HepG2 (cell line): ENCODE results near the gene SLC25A20. TPM values are rescaled to one million over a fixed set of nuclear protein-coding genes. Genes with fewer than 3 reads are reported as not detected.

Source experiments
- AHDC1 ChIP-seq: sonication (generic); formaldehyde crosslinking; IDR thresholded peaks from 2 replicates; pipeline ENCODE4 v1.5.1; 2020; ENCODE audit warnings: mild to moderate bottlenecking, missing genetic modification reagents, borderline replicate concordance
- ARID2 ChIP-seq: sonication (generic); formaldehyde crosslinking; IDR thresholded peaks from 2 replicates; pipeline ENCODE4 v1.8.1; 2022; ENCODE audit warnings: mild to moderate bottlenecking, missing genetic modification reagents, borderline replicate concordance
- FOXO1 ChIP-seq: sonication (generic); formaldehyde crosslinking; IDR thresholded peaks from 2 replicates; pipeline ENCODE4 v1.4.0; 2020; ENCODE audit warnings: missing genetic modification reagents
- GABPA ChIP-seq, 2 experiments: IDR thresholded peaks; 2 replicates each; pipeline ENCODE4 v1.6.1; 2011 to 2016; ENCODE audit warnings: low read depth in 2 of 2, low read length in 1 of 2, missing biosample characterization in 1 of 2, missing genetic modification characterization in 1 of 2
- MBNL3 ChIP-seq: fragments of 250-450 bp; sonication (Bioruptor Pico); conservative IDR thresholded peaks from 2 replicates; pipeline ENCODE4 v1.8.0; 2022; ENCODE audit warnings: mild to moderate bottlenecking, inconsistent platforms
- MTA1 ChIP-seq: sonication (generic); formaldehyde crosslinking; IDR thresholded peaks from 2 replicates; pipeline ENCODE4 v1.4.0; 2020; ENCODE audit warnings: missing genetic modification reagents, mild to moderate bottlenecking, borderline replicate concordance
- REPIN1 ChIP-seq: sonication (generic); formaldehyde crosslinking; IDR thresholded peaks from 2 replicates; pipeline ENCODE4 v1.8.0; 2022; ENCODE audit warnings: missing genetic modification reagents, low read depth, mild to moderate bottlenecking, borderline replicate concordance
- RXRB ChIP-seq: IDR thresholded peaks from 2 replicates; pipeline ENCODE4 v1.6.1; 2016; ENCODE audit warnings: borderline replicate concordance, missing genetic modification reagents, missing compliant biosample characterization
- TMF1 ChIP-seq: sonication (generic); formaldehyde crosslinking; IDR thresholded peaks from 2 replicates; pipeline ENCODE4 v1.8.1; 2022; ENCODE audit warnings: low read depth, missing genetic modification reagents
- ZNF18 ChIP-seq: sonication (generic); formaldehyde crosslinking; IDR thresholded peaks from 2 replicates; pipeline ENCODE4 v1.8.0; 2022; ENCODE audit warnings: mild to moderate bottlenecking, missing genetic modification reagents; ENCODE audit not compliant: insufficient replicate concordance
- ZNF558 ChIP-seq: sonication (generic); formaldehyde crosslinking; IDR thresholded peaks from 2 replicates; pipeline ENCODE4 v1.9.0; 2022; ENCODE audit warnings: mild to moderate bottlenecking, missing genetic modification reagents, borderline replicate concordance
- ZNF574 ChIP-seq: sonication (generic); formaldehyde crosslinking; IDR thresholded peaks from 2 replicates; pipeline ENCODE4 v1.4.0; 2020; ENCODE audit warnings: missing genetic modification reagents
- ZNF639 ChIP-seq: conservative IDR thresholded peaks from 2 replicates; pipeline ENCODE4 v1.6.1; 2018; ENCODE audit warnings: missing genetic modification reagents
- ZNF776 ChIP-seq: sonication (generic); formaldehyde crosslinking; IDR thresholded peaks from 2 replicates; pipeline ENCODE4 v1.4.0; 2020; ENCODE audit warnings: mild to moderate bottlenecking, missing genetic modification reagents
- polyA plus RNA-seq, 8 experiments: library from polyadenylated mRNA; depleted of rRNA in 3 of 8; stranded (reverse) in 7 of 8; unstranded in 1 of 8; fragments of >200 nt; fragmentation: Illumina TruSeq in 4 of 8; extraction: Trizol in 4 of 8; gene quantifications; 2 replicates each; pipeline versions ENCODE4 v1.2.1 to v1.2.3, GENCODE V29; 2011 to 2016; ENCODE audit warnings: low read depth in 4 of 8, missing spikeins in 1 of 8, mixed read lengths in 1 of 8; ENCODE audit not compliant: insufficient read depth in 1 of 8
- total RNA-seq, 5 experiments: library from RNA; depleted of rRNA; stranded (reverse); fragments of >200 nt; fragmentation: Illumina TruSeq; extraction: Trizol; gene quantifications; 2 replicates each; pipeline ENCODE4 v1.2.3, GENCODE V29; 2016; ENCODE audit warnings: low read depth in 1 of 5

SLC25A20 gene
- total and polyA plus RNA-seq, 2 of the 13 experiments (the other 11 are each of a cell fraction or from before 2014, with no cell fraction given) = 21.1 to 26.6 TPM

- 0 out of 2 replicates have a peak, but pooled peaks have one; percentile 38 for TF ChIP-seq AHDC1 (CRISPR knock-in tag)
- TF ChIP-seq ZNF558 (CRISPR knock-in tag) = peak; percentile 84; the same call in 1 of the 2 replicates
- peak; percentile 100 for TF ChIP-seq RXRB (CRISPR knock-in tag)
- TF ChIP-seq MBNL3 (CRISPR knock-in tag) = no peak
- peak; percentile 69; the same call in 1 of the 2 replicates for TF ChIP-seq FOXO1 (CRISPR knock-in tag)
- TF ChIP-seq TMF1 (CRISPR knock-in tag) = 0 out of 2 replicates have a peak, but pooled peaks have one; percentile 49
- peak; percentile 74 for TF ChIP-seq GABPA (IDR thresholded peaks at IDR 0.05; ENCODE audit: low read depth, low read length)
- peak; percentile 89 for TF ChIP-seq GABPA (CRISPR knock-in tag; IDR thresholded peaks at IDR 0.05; ENCODE audit: low read depth)
- TF ChIP-seq ZNF18 = peak; percentile 70
- 0 out of 2 replicates have a peak, but pooled peaks have one; percentile 33 for TF ChIP-seq ZNF776 (CRISPR knock-in tag)
- TF ChIP-seq MTA1 = peak; percentile 53; the same call in 1 of the 2 replicates
- no peak for TF ChIP-seq ZNF639
- 0 out of 2 replicates have a peak, but pooled peaks have one; percentile 21 for TF ChIP-seq ARID2 (CRISPR knock-in tag)
- peak; percentile 80 for TF ChIP-seq ZNF574 (CRISPR knock-in tag)
- peak; percentile 62; the same call in 1 of the 2 replicates for TF ChIP-seq REPIN1 (CRISPR knock-in tag)
Measured at GRCh38 chr3:48898383-48899234, at the start of gene SLC25A20 (continued).
